WTC11 (cell line): ENCODE results near the gene PTPN1. TPM values are rescaled to one million over a fixed set of nuclear protein-coding genes. Genes with fewer than 3 reads are reported as not detected.

ENCODE experiments used
- ATAC-seq: fragments of 200-7000 bp; cut with Tn5 transposase; 2 replicates; pipeline ENCODE4 v1.10.0; 2021; ENCODE audit warnings: mild to moderate bottlenecking, moderate library complexity
- CTCF ChIA-PET: fragments of 300-600 bp; sonication (Branson Sonifier 250); formaldehyde crosslinking; loops from one replicate; lab custom pipeline; 2021; ENCODE audit warnings: antibody characterized with exemption; lab: Charles Lee
- POLR2A ChIA-PET: fragments of 350-600 bp; sonication (Branson Sonifier 250); formaldehyde crosslinking; loops from one replicate; lab custom pipeline; 2021; ENCODE audit warnings: antibody characterized with exemption; lab: Charles Lee
- DNase-seq: peaks from one replicate; pipeline ENCODE4 v3.0.0; 2021; ENCODE audit warnings: low spot score
- H3K27ac Mint-ChIP-seq: 2 replicates; pipeline ENCODE4 v1.8.0; 2021; ENCODE audit warnings: mixed read lengths
- H3K27me3 Mint-ChIP-seq: 2 replicates; pipeline ENCODE4 v1.8.0; 2021; ENCODE audit warnings: low read depth, mild to moderate bottlenecking, moderate library complexity, mixed read lengths
- H3K36me3 Mint-ChIP-seq: 2 replicates; pipeline ENCODE4 v1.8.0; 2021; ENCODE audit warnings: mixed read lengths
- H3K4me1 Mint-ChIP-seq: 2 replicates; pipeline ENCODE4 v1.8.0; 2022; ENCODE audit warnings: mixed read lengths
- H3K4me3 Mint-ChIP-seq: 2 replicates; pipeline ENCODE4 v1.8.0; 2021; ENCODE audit warnings: mild to moderate bottlenecking, moderate library complexity, mixed read lengths
- H3K9me3 Mint-ChIP-seq: 2 replicates; pipeline ENCODE4 v1.8.0; 2021; ENCODE audit warnings: mixed read lengths
- AFF4 ChIP-seq: sonication (generic); formaldehyde crosslinking; IDR thresholded peaks from 2 replicates; pipeline ENCODE4 v1.8.1; 2023; ENCODE audit warnings: mild to moderate bottlenecking, missing genetic modification reagents, borderline replicate concordance
- AR ChIP-seq: fragments of 250-450 bp; sonication (Bioruptor Pico); IDR thresholded peaks from 2 replicates; pipeline ENCODE4 v1.9.0; 2021; ENCODE audit warnings: mild to moderate bottlenecking
- CREB1 ChIP-seq: sonication (generic); formaldehyde crosslinking; IDR thresholded peaks from 2 replicates; pipeline ENCODE4 v1.8.0; 2023; ENCODE audit warnings: mild to moderate bottlenecking, missing genetic modification reagents
- E2F4 ChIP-seq: sonication (generic); formaldehyde crosslinking; IDR thresholded peaks from 2 replicates; pipeline ENCODE4 v1.8.1; 2022; ENCODE audit warnings: low read depth, mild to moderate bottlenecking, moderate library complexity, missing genetic modification reagents, borderline replicate concordance
- EMX1 ChIP-seq: fragments of 250-450 bp; sonication (Bioruptor Pico); IDR thresholded peaks from 2 replicates; pipeline ENCODE4 v1.8.0; 2021; ENCODE audit warnings: mild to moderate bottlenecking
- ETV6 ChIP-seq: sonication (generic); formaldehyde crosslinking; IDR thresholded peaks from 2 replicates; pipeline ENCODE4 v1.8.1; 2022; ENCODE audit warnings: mild to moderate bottlenecking, missing genetic modification reagents
- GRHL2 ChIP-seq: fragments of 250-450 bp; sonication (Bioruptor Pico); IDR thresholded peaks from 2 replicates; pipeline ENCODE4 v1.8.0; 2022; ENCODE audit warnings: mild to moderate bottlenecking, moderate library complexity; ENCODE audit not compliant: insufficient replicate concordance, severe bottlenecking
- MAX ChIP-seq: sonication (generic); formaldehyde crosslinking; IDR thresholded peaks from 2 replicates; pipeline ENCODE4 v1.8.0; 2022; ENCODE audit warnings: mild to moderate bottlenecking, missing genetic modification reagents
- MXD4 ChIP-seq: fragments of 250-450 bp; sonication (Bioruptor Pico); IDR thresholded peaks from 2 replicates; pipeline ENCODE4 v1.8.0; 2021; ENCODE audit warnings: mild to moderate bottlenecking, moderate library complexity, borderline replicate concordance
- NR2C2 ChIP-seq: sonication (generic); formaldehyde crosslinking; IDR thresholded peaks from 2 replicates; pipeline ENCODE4 v1.8.0; 2022; ENCODE audit warnings: mild to moderate bottlenecking, missing genetic modification reagents
- PREB ChIP-seq: sonication (generic); formaldehyde crosslinking; IDR thresholded peaks from 2 replicates; pipeline ENCODE4 v1.8.1; 2022; ENCODE audit warnings: mild to moderate bottlenecking, missing genetic modification reagents, moderate library complexity, borderline replicate concordance
- SMAD3 ChIP-seq: sonication (generic); formaldehyde crosslinking; IDR thresholded peaks from 2 replicates; pipeline ENCODE4 v1.8.0; 2022; ENCODE audit warnings: missing genetic modification reagents, mild to moderate bottlenecking, borderline replicate concordance
- SOX15 ChIP-seq: fragments of 250-450 bp; sonication (Bioruptor Pico); IDR thresholded peaks from 2 replicates; pipeline ENCODE4 v1.9.0; 2021; ENCODE audit warnings: mild to moderate bottlenecking
- ZMAT4 ChIP-seq: fragments of 250-450 bp; sonication (Bioruptor Pico); IDR thresholded peaks from 2 replicates; pipeline ENCODE4 v1.9.0; 2021; ENCODE audit warnings: mild to moderate bottlenecking
- ZNF281 ChIP-seq: sonication (generic); formaldehyde crosslinking; IDR thresholded peaks from 2 replicates; pipeline ENCODE4 v1.8.0; 2023; ENCODE audit warnings: mild to moderate bottlenecking, missing genetic modification reagents
- ZNF317 ChIP-seq: sonication (generic); formaldehyde crosslinking; IDR thresholded peaks from 2 replicates; pipeline ENCODE4 v1.8.1; 2023; ENCODE audit warnings: low read depth, mild to moderate bottlenecking, moderate library complexity, missing genetic modification reagents, borderline replicate concordance
- ZNF416 ChIP-seq: fragments of 250-450 bp; sonication (Bioruptor Pico); IDR thresholded peaks from 2 replicates; pipeline ENCODE4 v1.9.0; 2021; ENCODE audit warnings: mild to moderate bottlenecking, inconsistent platforms
- ZNF423 ChIP-seq: fragments of 250-450 bp; sonication (Bioruptor Pico); IDR thresholded peaks from 2 replicates; pipeline ENCODE4 v2.1.2; 2022; ENCODE audit warnings: mild to moderate bottlenecking, moderate library complexity
- total RNA-seq: library from RNA; stranded (reverse); gene quantifications from 3 replicates; pipeline ENCODE4 v1.2.3, GENCODE V29; 2021

The PTPN1 gene
- total RNA-seq, 1 experiment from 2014 or later, result 29.4 TPM

- no peak for TF ChIP-seq ZNF423 (CRISPR knock-in tag)
- TF ChIP-seq CREB1 (CRISPR knock-in tag), result no peak
Observed at GRCh38 chr20:50605136-50605535, 95.0 kb downstream of the PTPN1 start (continued).

GRCh38 chr20:50607436-50607835, 97.3 kb downstream of the PTPN1 start:
- Mint-ChIP-seq H3K4me3 (no peak overlapping the region), H3K9me3 (no peaks in the 10 kb centered on the region), H3K27ac (no peak overlapping the region), H3K36me3 (no peaks in the 10 kb centered on the region), H3K27me3 (no peaks in the 10 kb centered on the region), H3K4me1 (peaks cover 7% of the 10 kb centered on the region)
- ChIA-PET POLR2A (no interaction called here), CTCF (interaction anchor here (1.3 kb wide), 1 partner anchor 187 kb away, joined by 3 read pairs; the partner anchor contains the start of gene BCAS4)
- TF ChIP-seq AFF4 (CRISPR knock-in tag) (no peak), ZMAT4 (CRISPR knock-in tag) (no peak), GRHL2 (CRISPR knock-in tag) (no peak), E2F4 (CRISPR knock-in tag) (no peak), CREB1 (CRISPR knock-in tag) (no peak), SMAD3 (CRISPR knock-in tag) (no peak), AR (CRISPR knock-in tag) (no peak), SOX15 (CRISPR knock-in tag) (no peak), EMX1 (CRISPR knock-in tag) (no peak), ZNF416 (CRISPR knock-in tag) (no peak), NR2C2 (CRISPR knock-in tag) (no peak), PREB (CRISPR knock-in tag) (no peak), MXD4 (CRISPR knock-in tag) (no peak), MAX (CRISPR knock-in tag) (no peak), ETV6 (CRISPR knock-in tag) (no peak), ZNF281 (CRISPR knock-in tag) (no peak), ZNF317 (CRISPR knock-in tag) (no peak)
- ATAC-seq, result no peak
- DNase-seq, result no peak
